Karpas-422 (cell line): ENCODE measurements around the gene CLDN14. TPM values are rescaled to one million over a fixed set of nuclear protein-coding genes. Genes with fewer than 3 reads are reported as not detected.

Experiments
- total RNA-seq: library from RNA; depleted of rRNA; stranded (reverse); fragments of >200 nt; shearing (Covaris generic); gene quantifications from 2 replicates; pipeline ENCODE4 v1.2.3, GENCODE V29; 2014; ENCODE audit warnings: low replicate concordance; rRNA removed

The CLDN14 gene
- total RNA-seq, 1 experiment from 2014 or later, result not detected

Other genes starting within 250 kb of the CLDN14 start
- gene MORC3, start 159.9 kb downstream of the CLDN14 start, total RNA-seq, result 13.8 and 15.9 TPM in 2 replicates
- 2.3 and 5.6 TPM in 2 replicates for gene CHAF1B, start 94.7 kb downstream of the CLDN14 start, total RNA-seq
- not detected in 2 replicates for gene SIM2, start 219.0 kb upstream of the CLDN14 start, total RNA-seq